H1 (cell line): ENCODE measurements around the gene NAA16. TPM values are rescaled to one million over a fixed set of nuclear protein-coding genes. Genes with fewer than 3 reads are reported as not detected.
"Not testable (repeated sequence)": the region's sequence is repeated elsewhere in the genome, so short reads cannot be mapped to it uniquely, and the experiment has no call there.

Experiments used
- CTCF ChIA-PET: fragments of 300-600 bp; sonication (Branson Sonifier 250); formaldehyde crosslinking; loops from one replicate; lab custom pipeline; 2021; ENCODE audit not compliant: partially characterized antibody; lab: Charles Lee
- POLR2A ChIA-PET: fragments of 300-600 bp; sonication (Branson Sonifier 250); formaldehyde crosslinking; loops from one replicate; lab custom pipeline; 2021; ENCODE audit warnings: inconsistent platforms; ENCODE audit not compliant: partially characterized antibody; lab: Charles Lee
- DNase-seq, 2 experiments: peaks; one replicate each; pipeline versions ENCODE4 v3.0.0 to v3.0.0-alpha.2; 2010 to 2022; ENCODE audit warnings: low spot score in 2 of 2, low read depth in 1 of 2, mixed read lengths in 1 of 2
- FAIRE-seq: peaks from 2 replicates; lab custom pipeline; 2011; peaks lifted over from hg19 to GRCh38; lab: Jason Lieb, UNC
- H2AFZ ChIP-seq: 2 replicates; pipeline ENCODE4 v1.8.1; 2012; ENCODE audit warnings: low read length, inconsistent platforms
- H2AK5ac ChIP-seq: 2 replicates; pipeline ENCODE4 v1.6.1; 2013; ENCODE audit warnings: low read depth, low read length
- H2BK120ac ChIP-seq: replicated peaks from 2 replicates; pipeline ENCODE3; 2013; ENCODE audit warnings: low read depth, low read length, inconsistent platforms
- H2BK12ac ChIP-seq: 2 replicates; pipeline ENCODE4 v1.6.1; 2013; ENCODE audit warnings: low read depth, low read length
- H2BK15ac ChIP-seq: 2 replicates; pipeline ENCODE4 v1.6.1; 2013; ENCODE audit warnings: low read length
- H2BK20ac ChIP-seq: 2 replicates; pipeline ENCODE4 v1.6.1; 2013; ENCODE audit warnings: low read length
- H2BK5ac ChIP-seq: 2 replicates; pipeline ENCODE4 v1.6.1; 2013; ENCODE audit warnings: low read depth, low read length
- H3K14ac ChIP-seq: 2 replicates; pipeline ENCODE4 v1.6.1; 2013; ENCODE audit warnings: inconsistent platforms; ENCODE audit not compliant: insufficient read length
- H3K18ac ChIP-seq: 2 replicates; pipeline ENCODE4 v1.6.1; 2013; ENCODE audit warnings: low read length; ENCODE audit errors: extremely low read depth
- H3K23ac ChIP-seq: 2 replicates; pipeline ENCODE4 v1.6.1; 2013; ENCODE audit warnings: inconsistent platforms; ENCODE audit not compliant: insufficient read length
- H3K23me2 ChIP-seq: 2 replicates; pipeline ENCODE4 v1.6.1; 2013; ENCODE audit warnings: low read depth, low read length
- H3K27ac ChIP-seq: 2 replicates; pipeline ENCODE4 v1.6.1; 2011; ENCODE audit warnings: low read depth, low read length, inconsistent platforms
- H3K27me3 ChIP-seq, 4 experiments: replicated peaks in 1 of 4; 1 replicate in 1 of 4; 2 replicates in 3 of 4; pipeline versions ENCODE4 v1.6.1 to v1.8.1; 2011 to 2013; ENCODE audit warnings: low read length in 3 of 4, mild to moderate bottlenecking in 3 of 4, inconsistent platforms in 2 of 4, mixed read lengths in 2 of 4, moderate library complexity in 1 of 4; ENCODE audit not compliant: control insufficient read depth in 3 of 4, insufficient read depth in 3 of 4; ENCODE audit errors: extremely low read depth in 1 of 4
- H3K36me3 ChIP-seq, 4 experiments: 2 replicates each; pipeline versions ENCODE4 v1.6.1 to v1.8.1; 2011 to 2013; ENCODE audit warnings: mild to moderate bottlenecking in 4 of 4, low read length in 3 of 4, moderate library complexity in 2 of 4, control low read depth in 1 of 4, inconsistent platforms in 1 of 4; ENCODE audit not compliant: insufficient read depth in 4 of 4, control insufficient read depth in 2 of 4
- H3K4ac ChIP-seq: replicated peaks from 2 replicates; pipeline ENCODE3; 2013; ENCODE audit warnings: low read length, low read depth, mixed read lengths, inconsistent platforms; ENCODE audit not compliant: insufficient read length
- H3K4me1 ChIP-seq, 4 experiments: replicated peaks in 1 of 4; 1 replicate in 1 of 4; 2 replicates in 3 of 4; pipeline versions ENCODE4 v1.6.1 to v1.8.1; 2011 to 2013; ENCODE audit warnings: low read length in 3 of 4, inconsistent platforms in 2 of 4, mixed read lengths in 1 of 4; ENCODE audit not compliant: insufficient read depth in 4 of 4, control insufficient read depth in 3 of 4
- H3K4me2 ChIP-seq, 2 experiments: 2 replicates each; pipeline versions ENCODE4 v1.6.1 to v1.8.1; 2011 to 2013; ENCODE audit warnings: low read depth in 2 of 2, low read length in 2 of 2, control low read depth in 1 of 2, inconsistent platforms in 1 of 2, mild to moderate bottlenecking in 1 of 2; ENCODE audit not compliant: insufficient read depth in 1 of 2
- H3K4me3 ChIP-seq, 4 experiments: fragments of 200-600, 300-600 bp in 1 of 4; sonication (generic), shearing (Covaris generic), sonication (Bioruptor Twin) in 1 of 4; 2 replicates each; pipeline versions ENCODE4 v1.5.1 to v1.8.1; 2011 to 2016; ENCODE audit warnings: low read length in 4 of 4, low read depth in 3 of 4, control low read depth in 2 of 4, inconsistent platforms in 2 of 4, mild to moderate bottlenecking in 2 of 4, mixed read lengths in 1 of 4, moderate library complexity in 1 of 4; ENCODE audit not compliant: insufficient read depth in 2 of 4; ENCODE audit errors: extremely low read depth in 1 of 4
- H3K56ac ChIP-seq: replicated peaks from 2 replicates; pipeline ENCODE3; 2013; ENCODE audit warnings: low read depth, mild to moderate bottlenecking, mixed read lengths, low read length, inconsistent platforms; ENCODE audit not compliant: insufficient read length
- H3K79me1 ChIP-seq: 2 replicates; pipeline ENCODE4 v1.6.1; 2013; ENCODE audit warnings: low read depth, low read length, control low read depth
- H3K79me2 ChIP-seq, 2 experiments: 2 replicates each; pipeline versions ENCODE4 v1.6.1 to v1.8.1; 2012 to 2013; ENCODE audit warnings: low read length in 2 of 2, mild to moderate bottlenecking in 2 of 2, inconsistent platforms in 1 of 2; ENCODE audit not compliant: insufficient read depth in 2 of 2, control insufficient read depth in 1 of 2
- H3K9ac ChIP-seq, 4 experiments: replicated peaks in 1 of 4; 1 replicate in 1 of 4; 2 replicates in 3 of 4; pipeline versions ENCODE4 v1.6.1 to v1.8.1; 2011 to 2013; ENCODE audit warnings: low read depth in 3 of 4, low read length in 3 of 4, control low read depth in 2 of 4, mild to moderate bottlenecking in 2 of 4, moderate library complexity in 2 of 4, inconsistent platforms in 1 of 4; ENCODE audit errors: extremely low read depth in 1 of 4
- H3K9me3 ChIP-seq, 2 experiments: 2 replicates each; pipeline versions ENCODE4 v1.6.1 to v1.8.1; 2012 to 2013; ENCODE audit warnings: mild to moderate bottlenecking in 2 of 2, moderate library complexity in 2 of 2, control low read depth in 1 of 2, inconsistent platforms in 1 of 2, low read depth in 1 of 2, low read length in 1 of 2, mixed read lengths in 1 of 2; ENCODE audit not compliant: insufficient read depth in 2 of 2
- H4K20me1 ChIP-seq, 2 experiments: replicated peaks in 1 of 2; 2 replicates each; pipeline versions ENCODE3 to v1.8.1; 2011 to 2013; ENCODE audit warnings: inconsistent platforms in 2 of 2, low read length in 2 of 2, mild to moderate bottlenecking in 1 of 2; ENCODE audit not compliant: insufficient read depth in 2 of 2, control insufficient read depth in 1 of 2
- H4K5ac ChIP-seq: 2 replicates; pipeline ENCODE4 v1.6.1; 2013; ENCODE audit warnings: low read length, low read depth, mixed read lengths, inconsistent platforms; ENCODE audit not compliant: insufficient read length
- H4K8ac ChIP-seq: 2 replicates; pipeline ENCODE4 v1.8.0; 2013; ENCODE audit warnings: mild to moderate bottlenecking, moderate library complexity, low read length, inconsistent platforms; ENCODE audit not compliant: insufficient read depth; ENCODE audit errors: extremely low read depth
- H4K91ac ChIP-seq: replicated peaks from 2 replicates; pipeline ENCODE3; 2013; ENCODE audit warnings: low read length, mixed read lengths, inconsistent platforms; ENCODE audit not compliant: insufficient read length
- WGBS, 2 experiments: shearing (Covaris generic) in 1 of 2; methylation state at CpG; one replicate each; pipeline versions ENCODE4 v1.1.6 to v1.1.7; 2013 to 2015; ENCODE audit warnings: low lambda C conversion rate in 2 of 2, mixed read lengths in 2 of 2, inconsistent platforms in 1 of 2, low coverage in 1 of 2, missing lambda C conversion rate in 1 of 2; ENCODE audit not compliant: insufficient replicate concordance in 2 of 2, insufficient coverage in 1 of 2, insufficient read length in 1 of 2; ENCODE audit errors: extremely low coverage in 1 of 2, missing lambda C conversion rate in 1 of 2; 5-methylcytosine and 5-hydroxymethylcytosine counted together
- polyA plus RNA-seq, 7 experiments: library from polyadenylated mRNA; depleted of rRNA in 3 of 7; stranded (reverse) in 5 of 7; unstranded in 2 of 7; fragments of >200 nt in 5 of 7; fragments of 200-250 nt in 2 of 7; gene quantifications; 1 replicate in 5 of 7; 2 replicates in 1 of 7; 4 replicates in 1 of 7; pipeline versions ENCODE4 v1.2.1 to v1.2.3, GENCODE V29; 2011 to 2013; ENCODE audit warnings: missing spikeins in 2 of 7, mixed read lengths in 2 of 7
- total RNA-seq: library from RNA; stranded (reverse); fragmentation: NEBNext Ultra II Directional; extraction: Animal tissue kit (Norgen Biotek cat#: 25700); gene quantifications from 2 replicates; pipeline ENCODE4 v1.2.1, GENCODE V29; 2021

The NAA16 gene
- total and polyA plus RNA-seq, 2 of the 8 experiments (the other 6 are each of a cell fraction or from before 2014, with no cell fraction given) = 11.4 to 40.0 TPM

DNA sequence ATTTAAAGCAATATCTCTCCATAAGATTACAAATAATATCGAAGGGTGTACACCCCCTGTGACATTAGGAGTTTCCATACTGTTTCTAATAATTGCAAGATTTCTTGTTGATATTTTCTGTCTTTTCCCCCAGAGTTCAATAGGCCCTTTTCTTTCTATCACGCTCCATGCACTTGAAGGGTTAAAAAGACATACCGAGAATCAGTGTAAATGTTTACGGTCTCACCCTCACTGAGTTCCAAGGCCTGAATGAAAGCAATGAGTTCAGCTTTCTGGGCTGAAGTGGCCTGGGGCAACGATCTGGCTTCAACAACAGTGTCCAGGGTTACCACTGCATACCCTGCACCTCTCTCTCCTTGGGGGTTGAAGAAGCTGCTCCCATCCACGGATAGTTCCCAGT lies 110.3 kb downstream of the NAA16 start:
- H3K79me1 ChIP-seq, H2BK15ac ChIP-seq, FAIRE-seq, H2BK5ac ChIP-seq, H3K23ac ChIP-seq, H3K9me3 ChIP-seq, H2AK5ac ChIP-seq, H4K8ac ChIP-seq, H3K27me3 ChIP-seq, H3K79me2 ChIP-seq, H4K91ac ChIP-seq, H2BK12ac ChIP-seq, DNase-seq, H3K27ac ChIP-seq, H3K23me2 ChIP-seq, H3K36me3 ChIP-seq, H4K5ac ChIP-seq, H3K4ac ChIP-seq, H3K14ac ChIP-seq, H3K4me2 ChIP-seq, H3K56ac ChIP-seq, H4K20me1 ChIP-seq, H2BK20ac ChIP-seq, H3K18ac ChIP-seq, H2AFZ ChIP-seq, POLR2A ChIA-PET, H2BK120ac ChIP-seq, H3K4me3 ChIP-seq, H3K9ac ChIP-seq, H3K4me1 ChIP-seq: not testable (repeated sequence)
- 92% methylated on average over 6 of the region's 6 CpGs; no CpG with 5 or more reads in 1 of the 2 experiments for WGBS, 2 experiments
- CTCF ChIA-PET = interaction anchor here (1.0 kb wide), 1 partner anchor 38 kb away, joined by 3 read pairs; no protein-coding TSS in a partner anchor

DNA sequence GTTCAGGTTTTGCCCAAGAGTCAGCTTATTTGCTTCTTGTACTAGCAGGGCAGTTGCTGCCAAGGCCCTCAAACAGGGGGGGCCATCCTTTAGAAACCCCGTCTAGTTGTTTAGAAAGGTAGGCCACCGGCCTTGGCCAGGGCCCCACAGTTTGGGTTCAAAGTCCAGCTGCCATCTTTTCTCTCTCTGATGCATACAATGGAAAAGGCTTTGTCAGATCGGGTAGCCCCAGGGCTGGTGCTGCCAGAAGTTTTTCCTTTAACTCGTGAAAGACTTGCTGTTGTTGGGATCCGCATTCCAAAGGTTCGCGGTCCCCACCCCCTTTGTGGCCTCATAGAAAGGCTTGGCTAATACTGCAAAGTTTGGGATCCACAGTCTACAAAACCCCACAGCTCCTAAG lies 110.9 kb downstream of the NAA16 start:
- H3K23me2 ChIP-seq, H3K27ac ChIP-seq, POLR2A ChIA-PET, H3K4me3 ChIP-seq, H4K8ac ChIP-seq, FAIRE-seq, H3K4me1 ChIP-seq, H2AFZ ChIP-seq, H3K14ac ChIP-seq, H4K5ac ChIP-seq, H3K9me3 ChIP-seq, DNase-seq, H4K20me1 ChIP-seq, H3K27me3 ChIP-seq, H3K36me3 ChIP-seq, H3K4me2 ChIP-seq, H2BK15ac ChIP-seq, H4K91ac ChIP-seq, H2AK5ac ChIP-seq, H3K23ac ChIP-seq, H2BK5ac ChIP-seq, H3K9ac ChIP-seq, H2BK12ac ChIP-seq, H2BK20ac ChIP-seq, H2BK120ac ChIP-seq, H3K18ac ChIP-seq, H3K79me2 ChIP-seq, H3K4ac ChIP-seq, H3K79me1 ChIP-seq, H3K56ac ChIP-seq: not testable (repeated sequence)
- CTCF ChIA-PET = interaction anchor here (1.7 kb wide), 1 partner anchor 16 kb away, joined by 7 read pairs; no protein-coding TSS in a partner anchor
- WGBS, 2 experiments = 75% methylated on average over 7 of the region's 7 CpGs; no CpG with 5 or more reads in 1 of the 2 experiments
